HG02588 (cell line): ENCODE data around the gene ACTL10.
"Not testable (repeated sequence)": the region's sequence is repeated elsewhere in the genome, so short reads cannot be mapped to it uniquely, and the experiment has no call there.

ENCODE experiments used
- ATAC-seq: cut with Tn5 transposase; IDR thresholded peaks from one replicate; pipeline ENCODE4 v1.9.1; 2021; ENCODE audit warnings: mild to moderate bottlenecking, moderate library complexity; ENCODE audit not compliant: unreplicated experiment

The ACTL10 gene

DNA sequence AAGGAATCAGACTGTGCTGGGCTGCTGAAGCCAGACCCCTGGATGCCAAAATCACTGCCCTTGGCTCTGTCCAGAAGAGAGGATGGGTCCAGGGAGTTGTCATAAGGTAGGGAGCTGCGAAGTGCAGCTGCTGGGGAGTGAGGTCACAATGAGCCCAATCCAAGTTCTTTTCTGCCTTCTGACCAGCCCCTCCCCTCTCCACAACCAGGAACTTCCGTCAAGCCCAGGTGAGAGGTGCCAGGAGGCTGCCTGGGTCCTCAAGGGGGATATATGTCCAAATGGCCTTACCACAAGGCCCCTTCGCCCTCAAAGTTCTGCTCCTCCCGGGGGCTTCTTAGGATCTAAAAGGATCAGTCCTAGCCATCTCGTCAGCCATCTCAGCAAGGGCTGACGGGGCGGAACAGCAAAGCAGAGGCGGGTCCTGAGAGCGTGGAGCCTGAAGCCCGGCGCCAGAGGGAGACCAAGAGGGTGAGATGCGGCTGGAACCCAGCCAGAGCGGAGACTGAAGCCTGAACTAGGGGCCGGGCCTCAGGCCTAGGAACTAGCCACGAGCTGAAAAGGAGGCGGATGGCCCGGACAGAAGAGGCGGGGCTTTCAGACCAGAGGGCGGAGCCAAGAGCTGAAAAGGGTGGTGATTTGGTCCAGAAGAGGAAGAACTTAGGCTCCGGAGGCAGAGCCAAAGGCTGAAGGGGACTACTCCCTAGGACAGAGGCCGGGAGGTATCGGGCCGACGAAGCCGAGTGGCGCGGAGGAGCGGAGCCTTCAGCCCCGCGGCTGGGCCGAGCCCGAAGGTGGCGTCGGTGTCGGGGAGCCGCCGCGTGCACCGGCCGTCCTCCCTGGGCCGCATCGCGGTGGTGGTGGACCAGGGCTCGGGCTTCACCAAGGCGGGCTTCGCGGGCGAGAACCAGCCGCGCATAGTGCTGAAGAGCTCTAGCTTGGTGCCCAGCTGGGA lies at the start of gene ACTL10:
Gene ACTL10 (plus strand): TSS at position 651 of the 952 bp plus-strand sequence. CDS start 555 bp downstream, outside the sequence.
- peak; percentile 63 for ATAC-seq

DNA sequence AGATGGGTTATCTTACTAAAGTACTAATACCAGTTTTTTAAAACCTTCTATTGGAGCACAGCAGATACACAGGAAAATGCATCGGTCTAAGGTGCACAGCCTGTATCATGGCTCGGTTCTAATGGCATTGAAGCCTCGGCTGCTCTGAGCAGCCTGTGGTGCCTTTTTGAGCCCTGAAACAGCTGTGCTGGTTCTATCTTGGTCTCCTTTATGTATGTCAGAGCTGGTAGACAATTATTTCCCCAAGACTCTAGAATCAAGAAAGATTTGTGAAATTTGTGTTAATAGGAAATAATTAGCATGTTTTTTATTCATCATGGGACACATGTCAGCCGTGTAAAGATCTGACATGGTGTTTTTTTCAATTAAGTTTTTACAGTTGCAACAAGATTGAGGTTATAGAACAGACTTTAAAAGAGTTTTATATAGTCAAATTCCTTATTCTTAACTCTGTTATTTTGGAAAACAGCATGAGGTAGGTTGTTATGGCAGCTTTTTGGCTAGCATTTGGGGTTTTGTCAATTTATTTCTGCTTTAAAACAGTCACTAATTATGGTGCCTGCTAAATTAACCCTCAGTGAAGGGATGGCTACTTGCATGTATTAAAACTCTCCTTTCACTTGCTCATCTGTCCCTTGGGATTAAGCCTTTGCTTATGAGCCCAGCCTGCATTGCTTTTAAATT lies 44.9 kb upstream of the ACTL10 start:
- ATAC-seq: no peak

DNA sequence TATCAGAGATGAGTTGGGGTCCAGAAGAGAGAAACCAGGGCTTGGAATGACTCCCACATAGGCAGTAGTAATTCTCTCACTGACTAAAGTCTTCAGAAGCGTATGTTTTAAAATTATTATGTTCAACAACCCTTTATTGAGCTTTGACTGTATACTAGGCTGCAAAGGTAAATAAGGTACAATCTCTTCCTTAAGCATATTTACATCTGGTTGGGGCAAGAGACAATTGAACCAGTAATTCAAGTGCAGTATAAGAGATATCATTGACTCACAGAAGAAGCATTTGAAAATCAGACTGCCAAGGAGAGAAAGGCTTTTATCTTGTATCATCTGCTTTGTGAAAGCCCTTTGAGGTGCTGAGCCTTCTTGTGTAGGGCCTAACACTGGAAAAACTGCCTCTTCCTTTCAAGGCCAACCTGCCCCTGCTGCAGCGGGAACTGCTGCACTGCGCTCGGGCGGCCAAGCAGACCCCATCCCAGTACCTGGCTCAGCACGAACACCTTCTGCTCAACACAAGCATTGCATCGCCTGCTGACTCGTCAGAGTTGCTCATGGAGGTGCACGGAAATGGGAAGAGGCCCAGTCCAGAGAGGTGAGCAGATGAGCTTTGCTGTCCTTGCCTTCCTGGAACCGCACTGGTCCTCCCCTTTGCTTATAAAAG lies 43.9 kb upstream of the ACTL10 start:
- no peak for ATAC-seq

DNA sequence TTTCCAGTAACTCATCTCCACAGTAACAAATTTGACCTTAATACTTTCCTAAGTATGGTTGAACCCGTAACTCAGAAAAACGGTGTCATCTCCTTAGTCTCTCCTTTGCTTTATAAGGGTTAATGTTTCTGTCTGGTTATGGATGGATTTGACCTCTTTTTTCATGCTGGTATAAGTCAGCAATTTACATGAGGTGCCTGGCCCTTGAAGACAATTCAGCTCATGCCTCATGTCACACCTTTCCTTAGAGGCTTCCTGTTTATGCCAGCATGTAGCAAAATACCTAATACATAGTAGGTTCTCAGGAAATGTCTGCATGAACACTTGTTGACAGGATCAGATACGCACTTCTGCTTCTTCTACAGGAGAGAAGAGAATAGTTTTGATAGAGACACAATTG lies 42.3 kb upstream of the ACTL10 start:
- no peak for ATAC-seq

DNA sequence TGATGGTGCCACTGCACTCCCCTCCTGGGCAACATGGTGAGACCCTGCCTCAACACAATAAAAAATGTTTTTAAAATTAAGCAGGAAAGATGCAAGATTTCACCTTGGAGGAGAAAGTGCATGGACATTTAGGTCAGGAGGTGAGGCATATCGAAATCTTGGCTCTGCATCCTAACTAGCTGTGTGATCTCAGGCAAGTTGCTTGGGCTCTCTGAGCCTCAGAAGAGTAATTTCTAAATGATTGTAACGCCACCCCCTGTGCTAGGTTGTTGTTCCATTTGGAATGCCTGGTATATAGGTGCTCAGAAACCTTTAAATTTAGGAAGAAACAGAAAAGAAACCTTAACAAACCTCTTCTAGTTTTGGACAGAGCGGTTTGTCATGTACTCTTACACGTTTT lies 40.6 kb upstream of the ACTL10 start:
- no peak for ATAC-seq

DNA sequence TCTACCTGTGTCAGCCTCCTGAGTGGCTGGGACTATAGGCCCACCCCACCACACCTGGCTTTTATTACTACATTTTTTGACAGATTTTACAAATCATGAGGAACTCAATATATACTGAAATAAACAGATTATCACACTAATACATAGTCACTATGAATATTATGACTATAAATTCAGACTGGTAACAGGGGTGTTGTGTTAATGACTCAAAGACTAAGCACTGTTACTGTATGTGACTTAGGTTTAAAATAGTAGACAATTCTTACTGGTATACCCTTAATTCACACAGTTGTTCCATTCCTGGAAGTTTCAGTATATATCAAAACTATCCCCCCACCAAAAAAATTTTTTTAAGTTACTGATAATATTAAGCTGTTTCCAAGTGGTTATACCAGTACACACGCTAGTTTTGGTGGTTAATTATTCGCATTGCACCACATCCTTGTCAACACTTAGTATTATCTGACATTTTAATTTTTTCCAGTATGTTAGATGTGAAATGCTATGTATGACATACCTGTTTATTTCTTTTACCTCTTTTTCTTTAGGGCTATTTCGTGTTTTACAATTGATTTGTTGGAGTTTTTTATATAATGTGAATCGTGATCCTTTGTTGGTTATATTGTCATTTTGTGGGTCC lies 39.0 kb upstream of the ACTL10 start:
- ATAC-seq: no peak

DNA sequence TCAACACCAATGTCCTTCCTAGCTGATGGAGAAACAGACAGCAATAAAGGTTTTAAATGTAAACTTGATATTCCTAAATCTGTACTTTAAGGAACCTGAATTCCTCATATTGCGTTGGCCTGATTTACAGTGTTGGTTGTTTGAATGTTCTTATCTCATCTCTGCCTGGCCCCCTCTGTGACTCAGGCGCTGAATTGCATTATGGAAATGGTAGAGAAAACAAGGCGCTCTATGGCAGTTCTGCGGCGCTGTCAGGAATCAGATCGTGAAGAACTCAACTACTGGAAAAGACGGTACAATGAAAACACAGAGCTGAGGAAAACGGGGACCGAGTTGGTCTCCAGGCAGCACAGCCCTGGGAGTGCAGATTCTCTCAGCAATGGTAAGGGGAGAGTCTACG lies 37.2 kb upstream of the ACTL10 start:
- no peak for ATAC-seq

DNA sequence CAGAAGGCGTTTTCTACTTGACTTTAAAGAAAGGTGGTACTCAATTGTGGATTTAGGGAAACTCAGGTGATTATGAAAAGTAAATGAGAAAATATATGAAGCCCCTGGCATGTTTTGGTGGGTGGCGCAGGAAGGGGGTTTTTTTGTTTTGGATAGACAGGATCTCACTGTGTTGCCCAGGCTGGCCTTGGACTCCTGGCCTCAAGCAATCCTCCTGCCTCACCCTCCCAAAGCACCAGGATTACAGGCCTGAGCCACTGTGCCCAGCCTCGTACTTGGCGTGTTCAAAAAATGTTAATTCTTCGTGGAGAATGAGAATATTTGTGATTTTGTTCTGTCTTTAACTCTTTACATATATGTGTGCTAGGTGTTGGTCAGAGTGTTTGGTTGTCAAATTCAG lies 36.8 kb upstream of the ACTL10 start:
- no peak for ATAC-seq

DNA sequence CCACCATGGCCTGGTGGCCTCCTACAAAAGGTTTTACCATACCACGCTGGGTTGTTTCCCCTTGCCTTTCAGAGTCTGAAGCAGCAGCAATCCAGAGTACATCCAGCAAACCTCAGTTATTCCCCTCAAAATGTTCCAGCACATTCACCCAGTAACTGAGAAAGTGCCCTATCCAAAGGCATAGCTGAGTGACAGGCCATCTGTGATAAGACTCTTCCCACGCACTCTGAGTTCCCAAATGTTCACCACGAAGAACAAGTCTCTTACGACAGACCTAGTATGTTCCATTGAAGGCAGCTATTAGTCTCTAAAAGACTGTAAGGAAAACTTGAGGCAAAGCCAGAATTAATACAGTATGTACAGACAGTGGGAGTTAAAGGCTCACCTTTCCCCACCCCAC lies 36.2 kb upstream of the ACTL10 start:
- no peak for ATAC-seq

DNA sequence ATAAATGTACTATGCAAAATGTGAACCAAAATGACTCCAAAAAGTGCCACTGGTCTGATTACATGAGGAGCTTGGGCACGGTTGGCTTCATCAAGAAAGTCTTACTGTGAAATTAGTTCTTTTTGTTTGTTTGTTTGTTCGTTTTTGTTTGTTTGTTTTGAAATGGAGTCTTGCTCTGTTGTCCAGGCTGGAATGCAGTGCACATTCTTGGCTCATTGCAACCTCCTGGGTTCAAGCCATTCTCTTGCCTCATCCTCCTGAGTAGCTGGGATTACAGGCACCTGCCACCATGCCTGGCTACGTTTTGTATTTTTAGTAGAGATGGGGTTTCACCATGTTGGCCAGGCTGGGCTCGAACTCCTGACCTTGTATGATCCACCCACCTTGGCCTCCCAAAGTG lies 34.8 kb upstream of the ACTL10 start:
- ATAC-seq: not testable (repeated sequence)

DNA sequence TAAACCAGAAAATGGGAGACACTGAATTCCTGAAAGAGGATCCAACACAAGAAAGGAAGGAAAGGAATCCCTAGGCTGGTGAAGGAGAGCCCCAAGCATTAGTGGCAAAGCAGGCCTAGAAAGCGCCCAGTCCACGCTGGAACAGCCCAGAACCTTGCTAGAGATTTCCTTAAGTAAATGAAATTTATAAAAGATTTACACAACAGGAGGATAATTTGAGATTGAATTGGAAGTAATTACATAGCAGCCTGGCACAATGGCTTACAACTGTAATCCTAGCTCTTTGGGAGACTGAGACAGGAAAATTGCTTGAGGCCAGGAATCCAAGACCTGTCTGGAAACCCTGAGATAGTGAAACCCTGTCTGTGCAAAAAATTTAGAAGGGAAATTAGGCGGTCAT lies 31.4 kb upstream of the ACTL10 start:
- no peak for ATAC-seq

DNA sequence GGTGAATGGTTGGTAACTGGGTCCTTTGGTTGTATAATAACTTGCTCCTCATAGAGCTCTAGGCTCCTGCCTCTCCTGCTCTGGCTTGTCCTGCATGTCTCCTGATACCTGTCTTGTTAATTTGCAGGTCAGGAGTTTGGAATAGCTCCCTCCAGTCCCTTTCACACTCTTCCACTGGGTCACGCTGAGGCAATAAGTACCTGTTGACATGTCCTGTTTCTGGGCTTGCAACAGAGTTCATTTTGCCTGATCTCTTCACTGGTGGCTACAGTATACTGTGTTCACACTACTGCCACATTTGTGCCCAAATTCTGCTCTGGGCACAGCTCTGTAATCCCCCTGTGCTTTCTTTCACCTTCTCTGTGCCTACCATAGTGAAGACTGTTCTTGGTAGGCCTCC lies 30.0 kb upstream of the ACTL10 start:
- ATAC-seq: no peak

DNA sequence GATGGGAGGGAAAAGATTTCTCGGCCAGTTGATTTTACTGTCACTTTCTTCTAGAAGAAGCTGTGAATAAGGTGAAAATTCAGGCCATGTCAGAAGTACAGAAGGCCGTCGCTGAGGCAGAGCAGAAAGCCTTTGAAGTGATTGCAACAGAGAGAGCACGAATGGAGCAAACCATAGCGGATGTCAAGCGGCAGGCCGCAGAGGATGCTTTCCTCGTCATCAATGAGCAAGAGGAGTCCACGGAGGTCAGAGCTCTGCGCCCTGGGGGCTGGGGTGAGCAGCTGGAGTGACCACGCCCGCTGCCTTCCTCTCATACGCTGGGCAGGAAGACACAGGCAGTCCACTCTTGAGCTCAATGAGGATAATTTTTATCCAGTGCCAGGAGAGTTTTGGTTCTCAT lies 26.5 kb upstream of the ACTL10 start:
- no peak for ATAC-seq

DNA sequence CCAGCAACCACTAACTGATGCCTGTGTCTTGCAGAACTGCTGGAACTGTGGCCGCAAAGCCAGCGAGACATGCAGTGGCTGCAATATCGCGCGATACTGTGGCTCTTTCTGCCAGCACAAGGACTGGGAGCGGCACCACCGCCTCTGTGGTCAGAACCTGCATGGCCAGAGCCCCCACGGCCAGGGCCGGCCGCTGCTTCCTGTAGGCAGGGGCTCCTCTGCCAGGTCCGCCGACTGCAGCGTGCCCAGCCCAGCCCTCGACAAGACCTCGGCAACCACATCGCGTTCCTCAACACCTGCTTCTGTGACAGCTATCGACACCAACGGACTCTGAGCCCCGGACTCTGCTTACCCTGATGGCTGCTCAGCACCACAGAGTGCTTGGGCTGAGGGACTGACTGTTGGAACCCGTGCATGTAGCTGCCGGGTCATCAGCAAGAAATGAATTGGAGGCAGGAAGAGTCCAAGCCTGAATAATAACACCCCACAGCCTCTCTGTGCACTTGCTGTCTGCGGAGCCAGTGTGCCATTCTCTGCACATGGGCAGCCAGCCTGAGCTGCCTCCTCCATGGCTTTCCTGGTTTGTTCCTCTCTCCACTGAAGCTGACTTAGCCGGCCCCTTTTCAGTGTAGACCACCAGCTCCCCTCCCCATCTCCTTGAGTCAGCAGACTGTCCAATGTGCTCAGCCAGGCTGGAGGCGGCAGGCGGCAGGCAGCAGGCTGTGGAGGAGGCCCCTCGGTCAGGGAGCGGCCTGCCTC lies 22.3 kb upstream of the ACTL10 start:
- ATAC-seq: no peak

DNA sequence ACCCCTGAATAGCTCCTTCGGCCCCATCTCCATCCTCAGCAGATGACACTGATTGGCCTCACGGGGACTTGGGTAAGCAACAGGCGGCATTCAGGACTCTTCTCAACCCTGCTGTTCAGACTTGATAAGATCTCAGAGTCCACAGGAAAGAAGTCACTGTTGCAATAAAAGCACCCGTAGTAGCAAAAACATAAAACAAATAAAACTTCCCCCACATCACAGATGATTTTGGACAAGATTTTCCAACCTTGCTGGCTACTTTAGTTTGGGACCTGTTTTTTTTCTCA lies 21.7 kb upstream of the ACTL10 start:
- no peak for ATAC-seq

DNA sequence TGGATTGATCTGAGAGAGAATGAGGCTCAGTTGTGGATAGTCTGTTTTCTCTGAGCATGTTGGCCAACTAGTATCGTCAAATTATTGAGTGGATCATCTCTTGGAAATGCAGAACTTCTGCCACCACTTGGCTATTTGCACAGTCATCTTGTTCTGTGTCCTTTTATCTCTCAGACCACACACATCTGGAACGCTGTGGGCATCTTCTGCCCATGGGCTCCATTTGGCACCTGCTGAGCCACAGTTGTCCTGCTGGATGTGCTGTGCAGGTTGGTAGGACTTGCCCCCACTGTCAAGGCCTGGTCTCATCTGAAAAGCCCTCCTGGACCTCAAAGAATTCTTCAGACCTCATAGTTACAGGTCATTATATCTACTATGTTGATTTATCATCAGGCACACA lies 21.3 kb upstream of the ACTL10 start:
- ATAC-seq: no peak

DNA sequence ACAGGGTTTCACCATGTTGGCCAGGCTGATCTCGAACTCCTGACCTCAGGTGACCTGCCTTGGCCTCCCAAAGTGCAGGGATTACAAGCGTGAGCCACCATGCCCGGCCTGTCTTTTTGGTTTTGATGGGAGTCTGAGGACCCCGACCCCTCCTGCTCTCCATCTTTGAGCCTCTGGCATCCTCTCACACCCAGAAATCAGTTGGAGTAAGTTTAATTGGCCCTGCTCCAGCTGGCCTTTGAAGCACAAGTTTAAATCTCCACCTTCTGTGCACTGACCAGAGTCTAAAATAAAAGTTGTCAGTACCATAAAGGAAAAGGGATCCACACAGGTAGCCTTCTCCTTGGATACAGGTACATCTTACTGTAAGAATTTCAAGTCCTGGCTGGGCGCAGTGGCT lies 20.6 kb upstream of the ACTL10 start:
- ATAC-seq: no peak

DNA sequence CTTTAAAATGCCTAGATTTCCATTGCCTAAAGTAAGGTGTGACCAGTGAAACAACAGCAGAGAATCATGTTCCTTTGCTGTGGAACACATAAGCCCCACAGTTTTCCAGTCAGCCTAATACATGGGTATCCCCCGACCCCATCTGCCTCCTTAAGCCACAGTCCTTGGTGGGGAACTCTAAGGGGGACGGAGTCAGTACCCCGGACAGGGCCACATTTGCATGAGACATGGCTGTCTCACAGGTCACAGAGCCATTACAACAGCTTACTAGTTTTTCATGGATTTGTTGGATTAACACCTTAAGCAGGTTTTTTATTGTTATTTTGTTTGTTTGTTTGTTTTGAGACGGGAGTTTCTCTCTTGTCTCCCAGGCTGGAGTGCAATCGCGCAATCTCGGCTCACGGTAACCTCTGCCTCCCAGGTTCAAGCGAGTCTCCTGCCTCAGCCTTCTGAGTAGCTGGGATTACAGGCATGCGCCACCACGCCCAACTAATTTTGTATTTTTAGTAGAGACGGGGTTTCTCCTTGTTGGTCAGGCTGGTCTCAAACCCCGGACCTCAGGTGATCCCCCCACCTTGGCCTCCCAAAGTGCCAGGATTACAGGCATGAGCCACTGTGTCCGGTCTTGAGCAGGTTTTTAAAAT lies 19.7 kb upstream of the ACTL10 start:
- ATAC-seq: not testable (repeated sequence)

DNA sequence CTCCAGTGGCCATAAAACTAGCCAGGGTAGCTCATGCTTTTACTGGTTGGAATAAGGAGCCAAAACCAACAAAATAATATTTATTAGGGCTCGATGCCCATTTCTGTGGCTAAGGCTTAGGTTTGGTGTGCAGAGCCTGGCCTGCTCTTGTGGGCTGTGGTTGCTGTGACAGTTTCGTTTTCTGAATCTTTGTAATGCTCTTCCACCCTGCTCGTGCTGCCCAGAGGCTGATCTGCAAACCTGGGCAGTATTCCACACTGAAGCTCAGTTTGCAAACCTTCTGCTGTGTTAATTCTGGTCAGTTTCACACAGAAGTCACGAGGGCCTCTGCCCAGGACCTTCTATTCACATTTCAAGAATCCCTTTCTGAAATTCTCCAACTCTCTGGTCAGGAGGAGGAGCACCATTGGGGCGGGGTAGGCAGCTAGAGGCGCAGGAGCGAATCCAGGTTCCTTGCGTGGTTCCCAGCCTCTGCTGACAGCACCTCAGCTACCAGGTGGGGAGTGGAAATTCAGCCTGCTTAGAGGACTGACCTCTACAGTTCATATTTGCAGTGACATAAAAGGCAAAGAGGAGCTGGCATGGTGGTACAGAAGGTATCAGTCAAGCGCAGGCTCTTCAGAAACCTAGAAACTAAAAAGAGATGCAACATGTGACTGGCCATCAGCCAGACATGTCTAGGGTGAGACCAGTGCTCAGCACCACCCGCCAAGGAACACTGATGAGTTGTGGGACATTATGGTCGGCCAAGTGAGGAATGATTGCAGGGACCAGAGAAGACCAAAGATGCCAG lies 18.9 kb upstream of the ACTL10 start:
- no peak for ATAC-seq
